Stimulated activated CD4-positive, alpha-beta T cell treated with anti-CD3 and anti-CD28 coated beads, TNF-alpha, amount 100 ng/mL, for 1 hour (primary cell): ENCODE data around the gene REG4.

Source experiments
- DNase-seq, 3 donors: peaks; one replicate each; pipeline ENCODE4 v3.0.0-alpha.2; 2020; ENCODE audit warnings: low read depth in 3 of 3, low spot score in 1 of 3

Gene REG4

GRCh38 chr1:119781434-119782210 lies 29.6 kb downstream of the REG4 start:
- DNase-seq: no peak

GRCh38 chr1:119779869-119780356 lies 31.3 kb downstream of the REG4 start:
- no peak for DNase-seq

GRCh38 chr1:119778886-119779560 lies 32.2 kb downstream of the REG4 start:
- DNase-seq: no peak

GRCh38 chr1:119778359-119778758 lies 32.9 kb downstream of the REG4 start:
- no peak for DNase-seq

GRCh38 chr1:119774746-119775490 lies 36.3 kb downstream of the REG4 start:
- no peak for DNase-seq

GRCh38 chr1:119773711-119774241 lies 37.5 kb downstream of the REG4 start:
- DNase-seq: no peak

- no peak for DNase-seq
Observed at GRCh38 chr1:119772298-119772697, 39.0 kb downstream of the REG4 start.

GRCh38 chr1:119771770-119772169 lies 39.5 kb downstream of the REG4 start:
- no peak for DNase-seq

- DNase-seq: no peak
Observed at GRCh38 chr1:119771016-119771415, 40.2 kb downstream of the REG4 start.

GRCh38 chr1:119768778-119769177 lies 42.5 kb downstream of the REG4 start, which contains the start of gene HMGCS2:
Gene HMGCS2 (minus strand): TSS chr1:119768905. CDS start chr1:119768844, 61 bp downstream.
- DNase-seq: no peak

- DNase-seq: no peak
Observed at GRCh38 chr1:119767486-119767885, 43.8 kb downstream of the REG4 start.

- no peak for DNase-seq
Observed at GRCh38 chr1:119766374-119766794, 44.9 kb downstream of the REG4 start.

- no peak for DNase-seq
Observed at GRCh38 chr1:119764220-119764619, 47.0 kb downstream of the REG4 start.

- no peak for DNase-seq
Observed at GRCh38 chr1:119762953-119763352, 48.3 kb downstream of the REG4 start.

- no peak for DNase-seq
Observed at GRCh38 chr1:119762409-119762808, 48.9 kb downstream of the REG4 start.

- DNase-seq: no peak
Observed at GRCh38 chr1:119758584-119758983, 52.7 kb downstream of the REG4 start.

- DNase-seq: no peak
Observed at GRCh38 chr1:119752592-119752991, 58.7 kb downstream of the REG4 start.

GRCh38 chr1:119748040-119748439 lies 63.2 kb downstream of the REG4 start:
- DNase-seq: no peak

- DNase-seq: no peak
Observed at GRCh38 chr1:119747451-119747850, 63.8 kb downstream of the REG4 start.

- DNase-seq: no peak
Observed at GRCh38 chr1:119745034-119745433, 66.2 kb downstream of the REG4 start.

GRCh38 chr1:119744598-119744942 lies 66.7 kb downstream of the REG4 start:
- no peak for DNase-seq
